Measurements from ENCODE around the gene IST1.
A peak's percentile ranks its signal among the peaks of the same experiment; 100 is the strongest.

IST1 gene

GRCh38 chr16:71927383-71927782 lies 32.1 kb downstream of the IST1 start:
- no peak for DNase-seq (ENCODE audit: low spot score)
- Histone ChIP-seq H3K4me3 (peak overlapping the region; percentile 3), H3K27ac (peak overlapping the region; percentile 44 to 82)
- no peak for TF ChIP-seq CTCF (IDR thresholded peaks at IDR 0.05)

- peak overlapping the region; percentile 3 for H3K4me3 ChIP-seq
- no peak for DNase-seq (ENCODE audit: low spot score)
- TF ChIP-seq CTCF (IDR thresholded peaks at IDR 0.05): no peak
- H3K27ac ChIP-seq: peak overlapping the region; percentile 44 to 82
Measured at GRCh38 chr16:71927787-71928186, 32.5 kb downstream of the IST1 start.

GRCh38 chr16:71929048-71929447 lies 33.7 kb downstream of the IST1 start:
- no peak for TF ChIP-seq CTCF (IDR thresholded peaks at IDR 0.05)
- DNase-seq (ENCODE audit: low spot score): no peak
- H3K4me3 ChIP-seq: no peak overlapping the region
- peak overlapping the region; percentile 44 to 82 for H3K27ac ChIP-seq

- peak overlapping the region in 1 of 2 donors; percentile 44 for H3K27ac ChIP-seq
- no peak for TF ChIP-seq CTCF (IDR thresholded peaks at IDR 0.05)
- no peak overlapping the region for H3K4me3 ChIP-seq
- no peak for DNase-seq (ENCODE audit: low spot score)
Measured at GRCh38 chr16:71930013-71930563, 34.8 kb downstream of the IST1 start.

GRCh38 chr16:71931001-71931400 lies 35.7 kb downstream of the IST1 start:
- no peak for DNase-seq (ENCODE audit: low spot score)
- H3K4me3 ChIP-seq: no peak overlapping the region
- no peak overlapping the region for H3K27ac ChIP-seq
- no peak for TF ChIP-seq CTCF (IDR thresholded peaks at IDR 0.05)

- no peak overlapping the region for H3K27ac ChIP-seq
- no peak for DNase-seq (ENCODE audit: low spot score)
- TF ChIP-seq CTCF (IDR thresholded peaks at IDR 0.05): no peak
- no peak overlapping the region for H3K4me3 ChIP-seq
Measured at GRCh38 chr16:71931599-71931998, 36.3 kb downstream of the IST1 start.

- no peak overlapping the region for H3K27ac ChIP-seq
- DNase-seq (ENCODE audit: low spot score): no peak
Measured at GRCh38 chr16:71933017-71933416, 37.7 kb downstream of the IST1 start.

More at GRCh38 chr16:71933017-71933416, 37.7 kb downstream of the IST1 start:
- H3K4me3 ChIP-seq: no peak overlapping the region
- TF ChIP-seq CTCF (IDR thresholded peaks at IDR 0.05): no peak

Data from coronary artery (tissue), 2 donors.